ENCODE measurements around the gene NAV1.

DNA sequence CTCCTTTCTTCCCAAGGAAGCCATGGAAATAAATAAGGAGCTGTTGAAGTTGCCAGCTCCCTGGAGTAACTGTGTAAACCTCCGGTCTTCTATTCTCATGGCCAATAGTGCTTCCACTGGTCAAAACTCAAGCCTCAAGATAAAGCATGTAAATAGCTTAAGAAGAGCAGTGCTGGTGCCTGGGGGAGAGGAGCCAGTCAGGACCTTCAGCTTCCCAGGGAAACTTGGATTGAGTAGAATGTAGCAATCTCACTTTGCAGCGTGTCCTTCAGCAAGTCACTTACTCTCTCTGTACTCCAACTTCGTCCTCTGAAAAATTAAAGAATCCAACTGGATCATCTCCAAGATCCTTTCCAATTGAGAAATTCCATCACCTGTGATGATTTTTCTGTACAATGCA, 44.7 kb downstream of the NAV1 start:
- TF ChIP-seq, protein P1, sequence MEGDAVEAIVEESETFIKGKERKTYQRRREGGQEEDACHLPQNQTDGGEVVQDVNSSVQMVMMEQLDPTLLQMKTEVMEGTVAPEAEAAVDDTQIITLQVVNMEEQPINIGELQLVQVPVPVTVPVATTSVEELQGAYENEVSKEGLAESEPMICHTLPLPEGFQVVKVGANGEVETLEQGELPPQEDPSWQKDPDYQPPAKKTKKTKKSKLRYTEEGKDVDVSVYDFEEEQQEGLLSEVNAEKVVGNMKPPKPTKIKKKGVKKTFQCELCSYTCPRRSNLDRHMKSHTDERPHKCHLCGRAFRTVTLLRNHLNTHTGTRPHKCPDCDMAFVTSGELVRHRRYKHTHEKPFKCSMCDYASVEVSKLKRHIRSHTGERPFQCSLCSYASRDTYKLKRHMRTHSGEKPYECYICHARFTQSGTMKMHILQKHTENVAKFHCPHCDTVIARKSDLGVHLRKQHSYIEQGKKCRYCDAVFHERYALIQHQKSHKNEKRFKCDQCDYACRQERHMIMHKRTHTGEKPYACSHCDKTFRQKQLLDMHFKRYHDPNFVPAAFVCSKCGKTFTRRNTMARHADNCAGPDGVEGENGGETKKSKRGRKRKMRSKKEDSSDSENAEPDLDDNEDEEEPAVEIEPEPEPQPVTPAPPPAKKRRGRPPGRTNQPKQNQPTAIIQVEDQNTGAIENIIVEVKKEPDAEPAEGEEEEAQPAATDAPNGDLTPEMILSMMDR (IDR thresholded peaks at IDR 0.05) = no peak
- TF ChIP-seq POLR2A (IDR thresholded peaks at IDR 0.05) = no peak
